BLaER1 (cell line): ENCODE data around the gene APOF.

Source experiments
- H3K27ac ChIP-seq: shearing (Covaris generic); formaldehyde crosslinking; 2 replicates; pipeline ENCODE4 v1.8.1; 2022
- H3K27me3 ChIP-seq: shearing (Covaris generic); formaldehyde crosslinking; 2 replicates; pipeline ENCODE4 v1.8.1; 2022
- H3K36me3 ChIP-seq: shearing (Covaris generic); formaldehyde crosslinking; 2 replicates; pipeline ENCODE4 v1.8.1; 2022
- H3K4me1 ChIP-seq: shearing (Covaris generic); formaldehyde crosslinking; 2 replicates; pipeline ENCODE4 v1.8.1; 2022
- H3K4me2 ChIP-seq: shearing (Covaris generic); formaldehyde crosslinking; 2 replicates; pipeline ENCODE4 v1.8.1; 2022
- H3K4me3 ChIP-seq: shearing (Covaris generic); formaldehyde crosslinking; 2 replicates; pipeline ENCODE4 v1.8.1; 2022
- H3K9ac ChIP-seq: shearing (Covaris generic); formaldehyde crosslinking; 2 replicates; pipeline ENCODE4 v1.8.1; 2022
- H3K9me3 ChIP-seq: shearing (Covaris generic); formaldehyde crosslinking; 2 replicates; pipeline ENCODE4 v1.8.1; 2022
- H4K20me1 ChIP-seq: shearing (Covaris generic); formaldehyde crosslinking; 2 replicates; pipeline ENCODE4 v1.8.1; 2022
- Cebpa-rat ChIP-seq: shearing (Covaris generic); IDR thresholded peaks from 2 replicates; pipeline ENCODE4 v1.8.1; 2022

APOF gene

DNA sequence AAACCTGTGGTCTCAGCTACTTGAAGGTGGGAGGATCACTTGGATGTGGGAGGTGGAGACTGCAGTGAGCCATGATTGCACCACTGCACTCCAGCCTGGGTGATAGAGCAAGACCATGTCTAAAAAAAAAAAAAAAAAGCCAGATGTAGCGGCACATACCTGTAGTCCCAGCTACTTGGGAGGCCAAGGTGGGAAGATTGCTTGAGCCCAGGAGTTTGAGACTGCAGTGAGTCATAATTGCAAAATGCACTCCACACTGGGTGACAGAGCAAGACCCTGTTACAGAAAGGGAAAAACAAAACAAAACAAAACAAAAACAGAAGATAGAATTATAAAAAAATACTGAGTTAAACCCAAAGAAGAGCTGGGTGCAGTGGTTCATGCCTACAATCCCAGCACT lies 29.1 kb upstream of the APOF start:
- H3K27ac ChIP-seq, result no peak overlapping the region
- H3K36me3 ChIP-seq, result no peaks in the 10 kb centered on the region
- TF ChIP-seq Cebpa-rat, result no peak
- peaks cover 14% of the 10 kb centered on the region for H3K4me1 ChIP-seq
- no peak overlapping the region for H3K4me3 ChIP-seq
- no peaks in the 10 kb centered on the region for H4K20me1 ChIP-seq
- no peaks in the 10 kb centered on the region for H3K27me3 ChIP-seq
- no peak overlapping the region for H3K9ac ChIP-seq
- H3K9me3 ChIP-seq, result peaks cover 42% of the 10 kb centered on the region
- no peak overlapping the region for H3K4me2 ChIP-seq

GRCh38 chr12:56389412-56389811 lies 26.8 kb upstream of the APOF start:
- Histone ChIP-seq H3K4me2 (peak overlapping the region; percentile 20), H3K27me3 (no peaks in the 10 kb centered on the region), H4K20me1 (no peaks in the 10 kb centered on the region), H3K4me1 (peaks cover 14% of the 10 kb centered on the region), H3K9ac (no peak overlapping the region), H3K4me3 (no peak overlapping the region), H3K36me3 (no peaks in the 10 kb centered on the region), H3K27ac (no peak overlapping the region), H3K9me3 (peaks cover 28% of the 10 kb centered on the region)
- no peak for TF ChIP-seq Cebpa-rat

GRCh38 chr12:56387152-56387736 lies 24.6 kb upstream of the APOF start:
- Histone ChIP-seq H3K9me3 (peaks cover 10% of the 10 kb centered on the region), H3K4me3 (no peak overlapping the region), H3K4me1 (peaks cover 14% of the 10 kb centered on the region), H3K27ac (no peak overlapping the region), H3K4me2 (no peak overlapping the region), H3K9ac (no peak overlapping the region), H3K36me3 (no peaks in the 10 kb centered on the region), H4K20me1 (no peaks in the 10 kb centered on the region), H3K27me3 (no peaks in the 10 kb centered on the region)
- no peak for TF ChIP-seq Cebpa-rat

GRCh38 chr12:56385873-56386272 lies 23.2 kb upstream of the APOF start:
- H4K20me1 ChIP-seq, result no peaks in the 10 kb centered on the region
- no peak for TF ChIP-seq Cebpa-rat
- H3K36me3 ChIP-seq, result no peaks in the 10 kb centered on the region
- H3K4me2 ChIP-seq, result no peak overlapping the region
- peaks cover 14% of the 10 kb centered on the region for H3K4me1 ChIP-seq
- H3K27ac ChIP-seq, result no peak overlapping the region
- H3K27me3 ChIP-seq, result no peaks in the 10 kb centered on the region
- H3K9me3 ChIP-seq, result no peaks in the 10 kb centered on the region
- no peak overlapping the region for H3K4me3 ChIP-seq
- no peak overlapping the region for H3K9ac ChIP-seq

GRCh38 chr12:56382611-56383010 lies 20.0 kb upstream of the APOF start:
- no peak for TF ChIP-seq Cebpa-rat
- Histone ChIP-seq H3K4me2 (no peak overlapping the region), H3K4me3 (no peak overlapping the region), H3K9ac (no peak overlapping the region), H3K4me1 (no peaks in the 10 kb centered on the region), H3K9me3 (0 out of 2 replicates have a peak, but pooled peaks cover 6% of the 10 kb centered on the region), H3K27ac (no peak overlapping the region), H3K27me3 (no peaks in the 10 kb centered on the region), H3K36me3 (no peaks in the 10 kb centered on the region), H4K20me1 (no peaks in the 10 kb centered on the region)

DNA sequence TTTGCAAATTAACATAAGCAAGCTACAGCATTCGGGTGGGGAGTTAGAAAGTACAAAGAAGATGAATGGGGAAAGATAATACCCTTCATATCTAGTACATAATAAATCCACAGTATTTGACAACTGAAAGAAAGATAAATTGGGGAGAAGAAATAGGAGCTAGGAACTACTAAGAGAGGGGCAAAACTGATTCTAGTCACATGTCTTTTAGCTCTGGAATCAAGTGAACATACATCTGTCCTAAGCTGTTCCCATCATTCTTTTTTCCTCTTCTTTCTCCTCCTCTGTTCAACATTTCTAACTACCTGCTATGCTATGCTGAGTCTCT lies 15.3 kb upstream of the APOF start:
- Histone ChIP-seq H4K20me1 (no peaks in the 10 kb centered on the region), H3K27ac (no peak overlapping the region), H3K9me3 (peaks cover 18% of the 10 kb centered on the region), H3K4me1 (peaks cover 30% of the 10 kb centered on the region), H3K36me3 (no peaks in the 10 kb centered on the region), H3K4me3 (no peak overlapping the region), H3K27me3 (no peaks in the 10 kb centered on the region), H3K9ac (no peak overlapping the region), H3K4me2 (no peak overlapping the region)
- no peak for TF ChIP-seq Cebpa-rat

GRCh38 chr12:56377310-56377988 lies 14.8 kb upstream of the APOF start:
- Histone ChIP-seq H3K4me2 (no peak overlapping the region), H4K20me1 (no peaks in the 10 kb centered on the region), H3K4me3 (no peak overlapping the region), H3K4me1 (peaks cover 30% of the 10 kb centered on the region), H3K9ac (no peak overlapping the region), H3K27me3 (no peaks in the 10 kb centered on the region), H3K27ac (no peak overlapping the region), H3K9me3 (peaks cover 18% of the 10 kb centered on the region), H3K36me3 (no peaks in the 10 kb centered on the region)
- TF ChIP-seq Cebpa-rat, result no peak

DNA sequence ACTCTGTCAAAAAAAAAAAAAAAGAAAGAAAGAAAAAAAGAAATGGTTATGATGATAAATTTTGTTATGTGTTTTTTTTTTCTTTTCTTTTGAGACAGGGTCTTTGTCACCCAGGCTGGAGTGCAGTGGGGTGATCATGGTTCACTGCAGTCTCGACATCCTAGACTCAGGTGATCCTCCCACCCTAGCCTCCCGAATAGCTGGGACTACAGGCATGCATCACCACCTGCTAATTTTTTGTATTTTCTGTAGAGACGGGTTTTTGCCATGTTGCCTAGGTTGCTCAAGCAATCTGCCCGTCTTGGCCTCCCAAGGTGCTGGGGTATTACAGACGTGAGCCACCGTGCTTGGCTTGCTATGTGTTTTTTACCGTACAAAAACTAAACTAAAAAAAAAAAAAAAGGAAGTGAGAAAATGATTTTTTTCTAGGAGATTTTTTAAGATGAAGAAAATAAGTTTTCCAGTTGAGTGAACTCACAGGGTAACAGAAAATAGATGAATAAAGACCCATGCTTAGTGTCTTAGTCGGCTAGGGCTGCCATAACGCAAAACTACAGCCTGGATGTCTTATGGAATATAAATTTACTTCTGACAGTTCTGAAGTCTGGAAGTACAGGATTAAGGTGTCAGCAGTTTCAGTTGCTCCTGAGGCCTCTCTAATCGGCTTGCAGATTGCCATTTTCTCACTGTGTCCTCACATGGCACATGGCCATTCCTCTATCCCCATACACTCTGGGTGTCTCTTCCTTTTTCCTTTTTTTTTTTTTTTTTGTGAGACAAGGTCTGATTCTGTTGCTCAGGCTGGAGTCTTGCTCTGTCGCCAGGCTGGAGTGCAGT lies 13.2 kb upstream of the APOF start:
- Histone ChIP-seq H4K20me1 (no peaks in the 10 kb centered on the region), H3K27ac (peak overlapping the region; percentile 22; the same call in 1 of the 2 replicates), H3K27me3 (no peaks in the 10 kb centered on the region), H3K9ac (no peak overlapping the region), H3K4me1 (peaks cover 30% of the 10 kb centered on the region), H3K36me3 (no peaks in the 10 kb centered on the region), H3K9me3 (peaks cover 18% of the 10 kb centered on the region), H3K4me3 (no peak overlapping the region), H3K4me2 (peak overlapping the region; percentile 66)
- no peak for TF ChIP-seq Cebpa-rat

DNA sequence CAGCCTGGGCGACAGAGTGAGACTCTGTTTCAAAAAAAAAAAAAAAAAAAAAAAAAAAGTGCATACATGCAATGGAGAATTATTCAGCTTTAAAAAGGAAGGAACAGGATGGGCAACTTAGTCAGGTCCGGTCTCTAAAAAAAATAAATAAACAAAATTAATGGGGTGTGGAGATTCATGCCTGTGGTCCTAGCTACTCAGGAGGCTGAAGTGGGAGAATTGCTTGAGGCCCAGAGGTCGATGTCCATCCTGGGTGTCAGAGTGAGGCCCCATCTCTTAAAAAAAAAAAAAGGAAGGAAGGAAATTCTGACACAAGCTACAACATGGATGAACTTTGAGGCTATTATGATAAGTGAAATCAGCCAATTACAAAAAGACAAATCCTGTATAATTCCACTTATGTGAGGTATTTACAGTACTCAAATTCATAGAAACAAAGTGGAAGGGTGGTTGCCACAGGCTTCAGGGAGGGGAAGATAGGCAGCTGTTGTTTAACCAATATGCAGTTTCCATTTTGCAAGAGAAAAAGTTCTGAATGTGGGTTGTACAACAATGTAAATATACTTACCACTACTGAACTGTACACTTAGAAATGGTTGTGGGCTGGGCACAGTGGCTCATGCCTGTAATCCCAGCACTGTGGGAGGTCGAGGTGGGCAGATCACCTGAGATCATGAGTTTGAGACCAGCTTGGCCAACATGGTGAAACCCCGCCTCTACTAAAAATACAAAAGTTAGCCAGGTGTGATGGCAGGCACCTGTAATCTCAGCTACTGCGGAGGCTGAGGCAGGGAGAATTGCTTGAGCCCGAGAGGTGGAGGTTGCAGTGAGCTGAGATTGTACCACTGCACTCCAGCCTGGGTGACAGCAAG lies 12.3 kb upstream of the APOF start:
- no peak overlapping the region for H3K27ac ChIP-seq
- peaks cover 30% of the 10 kb centered on the region for H3K4me1 ChIP-seq
- no peak overlapping the region for H3K4me3 ChIP-seq
- no peaks in the 10 kb centered on the region for H4K20me1 ChIP-seq
- no peaks in the 10 kb centered on the region for H3K36me3 ChIP-seq
- no peak for TF ChIP-seq Cebpa-rat
- H3K9ac ChIP-seq, result no peak overlapping the region
- peak overlapping the region; percentile 66 for H3K4me2 ChIP-seq
- H3K27me3 ChIP-seq, result no peaks in the 10 kb centered on the region
- H3K9me3 ChIP-seq, result peaks cover 18% of the 10 kb centered on the region
